CD4-positive, alpha-beta T cell (primary cell): ENCODE measurements around the gene LAMA4. TPM values are rescaled to one million over a fixed set of nuclear protein-coding genes. Genes with fewer than 3 reads are reported as not detected.

Experiments
- ATAC-seq: fragments of 200-7000 bp; cut with Tn5 transposase; one replicate; pipeline ENCODE4 v1.10.0; 2022; ENCODE audit warnings: mild to moderate bottlenecking; ENCODE audit not compliant: poor library complexity
- CTCF ChIA-PET: fragments of 350-600 bp; sonication (Branson Sonifier 250); formaldehyde crosslinking; loops from one replicate; lab custom pipeline; 2021; ENCODE audit warnings: antibody characterized with exemption, inconsistent platforms; lab: Charles Lee
- POLR2A ChIA-PET: fragments of 350-600 bp; sonication (Branson Sonifier 250); formaldehyde crosslinking; loops from one replicate; lab custom pipeline; 2021; ENCODE audit warnings: antibody characterized with exemption, inconsistent platforms; lab: Charles Lee
- DNase-seq, 14 experiments: peaks; one replicate each; pipeline ENCODE4 v3.0.0-alpha.2; 2013 to 2020; ENCODE audit warnings: mixed read lengths in 2 of 14
- H3K27ac ChIP-seq, 2 donors: one replicate each; pipeline versions ENCODE4 v1.5.1 to v1.7.0; 2013; ENCODE audit warnings: low read length in 2 of 2, low read depth in 1 of 2, mild to moderate bottlenecking in 1 of 2
- H3K27me3 ChIP-seq, 2 experiments: 1 replicate in 1 of 2; 2 replicates in 1 of 2; pipeline versions ENCODE4 v1.6.1 to v1.7.0; 2013; ENCODE audit warnings: low read length in 2 of 2, control low read depth in 1 of 2, mild to moderate bottlenecking in 1 of 2, moderate library complexity in 1 of 2; ENCODE audit not compliant: insufficient read depth in 2 of 2, control insufficient read depth in 1 of 2
- H3K36me3 ChIP-seq: one replicate; pipeline ENCODE4 v1.6.1; 2013; ENCODE audit warnings: low read length, control low read depth; ENCODE audit not compliant: insufficient read depth
- H3K4me1 ChIP-seq: one replicate; pipeline ENCODE4 v1.6.1; 2013; ENCODE audit warnings: low read length, control low read depth; ENCODE audit not compliant: insufficient read depth
- H3K4me3 ChIP-seq: one replicate; pipeline ENCODE4 v1.5.1; 2013; ENCODE audit warnings: mild to moderate bottlenecking, low read length, moderate library complexity
- H3K9me3 ChIP-seq, 2 experiments: 1 replicate in 1 of 2; 2 replicates in 1 of 2; pipeline versions ENCODE4 v1.6.1 to v1.7.0; 2013; ENCODE audit warnings: low read length in 2 of 2, mild to moderate bottlenecking in 2 of 2, control low read depth in 1 of 2, moderate library complexity in 1 of 2; ENCODE audit not compliant: control insufficient read depth in 1 of 2, insufficient read depth in 1 of 2
- H3K27ac Mint-ChIP-seq: one replicate; pipeline ENCODE4 v1.8.0; 2020; ENCODE audit warnings: mixed read lengths
- H3K27me3 Mint-ChIP-seq: one replicate; pipeline ENCODE4 v1.8.0; 2021; ENCODE audit warnings: mixed read lengths
- H3K36me3 Mint-ChIP-seq: one replicate; pipeline ENCODE4 v1.8.0; 2021; ENCODE audit warnings: low read depth, mixed read lengths
- H3K4me1 Mint-ChIP-seq: one replicate; pipeline ENCODE4 v1.8.0; 2021; ENCODE audit warnings: low read depth, mixed read lengths
- H3K4me3 Mint-ChIP-seq: one replicate; pipeline ENCODE4 v1.8.0; 2020; ENCODE audit warnings: mild to moderate bottlenecking, mixed read lengths
- H3K9me3 Mint-ChIP-seq: one replicate; pipeline ENCODE4 v1.8.0; 2020; ENCODE audit warnings: mixed read lengths
- intact Hi-C, 2 experiments: fragments of 100-400 bp; cut with DNase I in 1 of 2; cut with micrococcal nuclease in 1 of 2; formaldehyde crosslinking; loops; one replicate each; pipeline versions ENCODE4 v1.15.1 to v1.9.0; 2023 to 2025; cut with DNase I, micrococcal nuclease
- total RNA-seq, 174 experiments: library from RNA in 2 of 174; stranded (reverse) in 2 of 174; gene quantifications; one replicate each; pipeline ENCODE4 v1.2.3 and lab custom pipeline; 2021 to 2026
- TF ChIP-seq, protein P1 (sequence below): fragments of 200-600 bp; IDR thresholded peaks from one replicate; pipeline ENCODE4 v1.8.0; 2022; ENCODE audit warnings: antibody characterized with exemption, mild to moderate bottlenecking

Gene LAMA4
- total RNA-seq, 2 experiments from 2014 or later: not detected

GRCh38 chr6:112215488-112216284, 38.7 kb downstream of the LAMA4 start:
- TF ChIP-seq, protein P1, sequence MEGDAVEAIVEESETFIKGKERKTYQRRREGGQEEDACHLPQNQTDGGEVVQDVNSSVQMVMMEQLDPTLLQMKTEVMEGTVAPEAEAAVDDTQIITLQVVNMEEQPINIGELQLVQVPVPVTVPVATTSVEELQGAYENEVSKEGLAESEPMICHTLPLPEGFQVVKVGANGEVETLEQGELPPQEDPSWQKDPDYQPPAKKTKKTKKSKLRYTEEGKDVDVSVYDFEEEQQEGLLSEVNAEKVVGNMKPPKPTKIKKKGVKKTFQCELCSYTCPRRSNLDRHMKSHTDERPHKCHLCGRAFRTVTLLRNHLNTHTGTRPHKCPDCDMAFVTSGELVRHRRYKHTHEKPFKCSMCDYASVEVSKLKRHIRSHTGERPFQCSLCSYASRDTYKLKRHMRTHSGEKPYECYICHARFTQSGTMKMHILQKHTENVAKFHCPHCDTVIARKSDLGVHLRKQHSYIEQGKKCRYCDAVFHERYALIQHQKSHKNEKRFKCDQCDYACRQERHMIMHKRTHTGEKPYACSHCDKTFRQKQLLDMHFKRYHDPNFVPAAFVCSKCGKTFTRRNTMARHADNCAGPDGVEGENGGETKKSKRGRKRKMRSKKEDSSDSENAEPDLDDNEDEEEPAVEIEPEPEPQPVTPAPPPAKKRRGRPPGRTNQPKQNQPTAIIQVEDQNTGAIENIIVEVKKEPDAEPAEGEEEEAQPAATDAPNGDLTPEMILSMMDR: no peak
- H3K9me3 ChIP-seq: no peaks in the 10 kb centered on the region
- ATAC-seq (no peak), DNase-seq (no peak)
- H3K9me3 Mint-ChIP-seq: no peaks in the 10 kb centered on the region
- POLR2A ChIA-PET: no interaction called here
- H3K27ac Mint-ChIP-seq: no peak overlapping the region
- H3K4me3 Mint-ChIP-seq: no peak overlapping the region
- no peaks in the 10 kb centered on the region for H3K4me1 Mint-ChIP-seq
- H3K27me3 Mint-ChIP-seq: peaks cover 10% of the 10 kb centered on the region
- no peaks in the 10 kb centered on the region for H3K36me3 ChIP-seq
- no peaks in the 10 kb centered on the region for H3K4me1 ChIP-seq
- CTCF ChIA-PET: no interaction called here
- H3K36me3 Mint-ChIP-seq: no peaks in the 10 kb centered on the region
- intact Hi-C loops: no loop called here
- no peak overlapping the region for H3K27ac ChIP-seq
- peaks cover 0 to 5% of the 10 kb centered on the region in 2 experiments for H3K27me3 ChIP-seq
- H3K4me3 ChIP-seq: no peak overlapping the region

DNA sequence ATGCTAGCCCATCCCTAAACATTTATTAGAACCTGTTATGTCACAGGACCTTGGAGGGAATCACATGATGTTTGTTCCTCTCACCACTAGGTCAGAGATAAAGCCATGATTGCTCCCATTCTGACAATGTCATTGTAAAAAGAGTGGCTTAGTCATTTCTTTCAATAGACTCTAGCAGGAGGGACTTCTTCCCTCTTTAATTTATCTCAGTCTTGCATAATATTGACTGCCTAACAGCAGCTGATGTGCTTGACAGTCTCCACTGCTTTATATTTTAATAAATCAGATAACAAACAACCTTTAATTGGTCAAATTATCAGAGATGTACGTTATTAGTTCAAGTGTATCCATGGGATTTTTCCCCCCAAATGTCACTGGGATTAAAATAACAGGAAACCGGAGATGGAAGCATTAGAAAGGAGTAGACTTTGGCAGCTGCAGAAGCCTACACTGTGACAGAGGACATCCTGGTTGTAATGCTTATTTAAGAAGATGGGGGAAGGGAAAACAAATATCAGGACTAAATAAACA, 39.6 kb downstream of the LAMA4 start:
- H3K36me3 ChIP-seq: no peaks in the 10 kb centered on the region
- Mint-ChIP-seq H3K27ac (no peak overlapping the region), H3K4me3 (no peak overlapping the region), H3K9me3 (no peaks in the 10 kb centered on the region), H3K27me3 (peaks cover 10% of the 10 kb centered on the region), H3K4me1 (no peaks in the 10 kb centered on the region), H3K36me3 (no peaks in the 10 kb centered on the region)
- TF ChIP-seq, protein P1: no peak
- H3K4me3 ChIP-seq: no peak overlapping the region
- DNase-seq: no peak
- no peak for ATAC-seq
- POLR2A ChIA-PET: no interaction called here
- intact Hi-C loops: no loop called here
- H3K27me3 ChIP-seq: peaks cover 0 to 5% of the 10 kb centered on the region in 2 experiments
- H3K27ac ChIP-seq: no peak overlapping the region
- no peaks in the 10 kb centered on the region for H3K9me3 ChIP-seq
- CTCF ChIA-PET: no interaction called here
- no peaks in the 10 kb centered on the region for H3K4me1 ChIP-seq

- Histone ChIP-seq H3K27me3 (no peaks in the 10 kb centered on the region), H3K4me1 (no peaks in the 10 kb centered on the region), H3K4me3 (no peak overlapping the region), H3K9me3 (no peaks in the 10 kb centered on the region), H3K27ac (no peak overlapping the region), H3K36me3 (no peaks in the 10 kb centered on the region)
- Mint-ChIP-seq H3K36me3 (no peaks in the 10 kb centered on the region), H3K4me3 (no peak overlapping the region), H3K9me3 (no peaks in the 10 kb centered on the region), H3K27me3 (peaks cover 13% of the 10 kb centered on the region), H3K27ac (no peak overlapping the region), H3K4me1 (no peaks in the 10 kb centered on the region)
- ATAC-seq: no peak
- intact Hi-C loops: no loop called here
- TF ChIP-seq, protein P1: no peak
- CTCF ChIA-PET: no interaction called here
- no peak for DNase-seq
- POLR2A ChIA-PET: no interaction called here
Observed at GRCh38 chr6:112210852-112211251, 43.5 kb downstream of the LAMA4 start.
